ENCODE data around the gene CES1. TPM values are rescaled to one million over a fixed set of nuclear protein-coding genes. Genes with fewer than 3 reads are reported as not detected.
"Not testable (repeated sequence)": the region's sequence is repeated elsewhere in the genome, so short reads cannot be mapped to it uniquely, and the experiment has no call there.

Gene CES1
- total RNA-seq, 1 donor from 2014 or later = not detected

GRCh38 chr16:55773859-55774549 is 58.9 kb downstream of the CES1 start:
- Histone ChIP-seq H3K36me3 (ENCODE audit: control insufficient read depth, insufficient read depth, low read length) (no peaks in the 10 kb centered on the region), H3K4me3 (ENCODE audit: low read depth, low read length) (no peak overlapping the region), H3K27me3 (ENCODE audit: control insufficient read depth, insufficient read depth, low read length) (no peaks in the 10 kb centered on the region)
- DNase-seq (ENCODE audit: low read depth) = no peak
- TF ChIP-seq, protein P1, sequence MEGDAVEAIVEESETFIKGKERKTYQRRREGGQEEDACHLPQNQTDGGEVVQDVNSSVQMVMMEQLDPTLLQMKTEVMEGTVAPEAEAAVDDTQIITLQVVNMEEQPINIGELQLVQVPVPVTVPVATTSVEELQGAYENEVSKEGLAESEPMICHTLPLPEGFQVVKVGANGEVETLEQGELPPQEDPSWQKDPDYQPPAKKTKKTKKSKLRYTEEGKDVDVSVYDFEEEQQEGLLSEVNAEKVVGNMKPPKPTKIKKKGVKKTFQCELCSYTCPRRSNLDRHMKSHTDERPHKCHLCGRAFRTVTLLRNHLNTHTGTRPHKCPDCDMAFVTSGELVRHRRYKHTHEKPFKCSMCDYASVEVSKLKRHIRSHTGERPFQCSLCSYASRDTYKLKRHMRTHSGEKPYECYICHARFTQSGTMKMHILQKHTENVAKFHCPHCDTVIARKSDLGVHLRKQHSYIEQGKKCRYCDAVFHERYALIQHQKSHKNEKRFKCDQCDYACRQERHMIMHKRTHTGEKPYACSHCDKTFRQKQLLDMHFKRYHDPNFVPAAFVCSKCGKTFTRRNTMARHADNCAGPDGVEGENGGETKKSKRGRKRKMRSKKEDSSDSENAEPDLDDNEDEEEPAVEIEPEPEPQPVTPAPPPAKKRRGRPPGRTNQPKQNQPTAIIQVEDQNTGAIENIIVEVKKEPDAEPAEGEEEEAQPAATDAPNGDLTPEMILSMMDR (IDR thresholded peaks at IDR 0.05; ENCODE audit: insufficient read depth, low read length, poor library complexity, severe bottlenecking) = no peak

- Histone ChIP-seq H3K27me3 (ENCODE audit: control insufficient read depth, insufficient read depth, low read length) (peaks cover 3% of the 10 kb centered on the region), H3K36me3 (ENCODE audit: control insufficient read depth, insufficient read depth, low read length) (no peaks in the 10 kb centered on the region), H3K4me3 (ENCODE audit: low read depth, low read length) (no peak overlapping the region)
- DNase-seq (ENCODE audit: low read depth) = no peak
- TF ChIP-seq, protein P1 (IDR thresholded peaks at IDR 0.05; ENCODE audit: insufficient read depth, low read length, poor library complexity, severe bottlenecking) = no peak
Measured at GRCh38 chr16:55765161-55765560, 67.7 kb downstream of the CES1 start.

DNA sequence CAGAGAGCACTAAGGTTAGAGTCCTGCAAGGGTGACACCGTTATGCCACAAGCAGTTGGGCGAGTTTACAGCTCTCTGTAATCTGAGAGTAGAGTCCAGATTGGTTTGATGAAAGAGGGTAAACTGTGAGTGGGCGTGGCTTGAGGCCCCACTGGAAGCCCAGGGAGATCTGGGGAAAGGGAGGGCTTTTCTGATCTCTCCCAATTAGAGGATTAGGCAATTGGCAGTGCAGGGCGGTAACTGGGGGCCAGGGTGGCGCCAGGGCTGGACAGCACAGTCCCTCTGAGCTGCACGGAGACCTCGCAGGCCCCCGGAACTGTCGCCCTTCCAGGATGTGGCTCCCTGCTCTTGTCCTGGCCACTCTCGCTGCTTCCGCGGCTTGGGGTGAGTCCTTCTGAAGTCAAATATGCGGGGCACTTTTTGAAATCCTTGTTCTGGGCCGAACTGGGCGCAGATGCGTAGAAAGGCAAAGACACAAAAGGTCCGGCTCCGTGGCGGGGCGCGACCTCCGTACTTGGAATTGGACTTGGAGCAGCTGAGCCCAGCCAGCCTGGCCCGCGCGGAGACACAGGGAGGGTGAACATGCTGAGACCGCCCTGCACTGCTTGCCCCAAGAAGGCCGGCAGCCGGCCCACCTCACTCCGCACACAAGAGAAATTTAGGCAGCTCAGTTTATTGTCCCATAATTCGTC is 72.4 kb downstream of the CES1 start:
- TF ChIP-seq, protein P1 (IDR thresholded peaks at IDR 0.05; ENCODE audit: insufficient read depth, low read length, poor library complexity, severe bottlenecking) = no peak
- no peak for DNase-seq (ENCODE audit: low read depth)
- no peak overlapping the region for H3K4me3 ChIP-seq (ENCODE audit: low read depth, low read length)
- no peaks in the 10 kb centered on the region for H3K36me3 ChIP-seq (ENCODE audit: control insufficient read depth, insufficient read depth, low read length)
- H3K27me3 ChIP-seq (ENCODE audit: control insufficient read depth, insufficient read depth, low read length) = peaks cover 3% of the 10 kb centered on the region

GRCh38 chr16:55759965-55760309 is 73.0 kb downstream of the CES1 start:
- not testable (repeated sequence) for H3K27me3 ChIP-seq (ENCODE audit: control insufficient read depth, insufficient read depth, low read length); H3K36me3 ChIP-seq (ENCODE audit: control insufficient read depth, insufficient read depth, low read length); DNase-seq (ENCODE audit: low read depth); H3K4me3 ChIP-seq (ENCODE audit: low read depth, low read length)

DNA sequence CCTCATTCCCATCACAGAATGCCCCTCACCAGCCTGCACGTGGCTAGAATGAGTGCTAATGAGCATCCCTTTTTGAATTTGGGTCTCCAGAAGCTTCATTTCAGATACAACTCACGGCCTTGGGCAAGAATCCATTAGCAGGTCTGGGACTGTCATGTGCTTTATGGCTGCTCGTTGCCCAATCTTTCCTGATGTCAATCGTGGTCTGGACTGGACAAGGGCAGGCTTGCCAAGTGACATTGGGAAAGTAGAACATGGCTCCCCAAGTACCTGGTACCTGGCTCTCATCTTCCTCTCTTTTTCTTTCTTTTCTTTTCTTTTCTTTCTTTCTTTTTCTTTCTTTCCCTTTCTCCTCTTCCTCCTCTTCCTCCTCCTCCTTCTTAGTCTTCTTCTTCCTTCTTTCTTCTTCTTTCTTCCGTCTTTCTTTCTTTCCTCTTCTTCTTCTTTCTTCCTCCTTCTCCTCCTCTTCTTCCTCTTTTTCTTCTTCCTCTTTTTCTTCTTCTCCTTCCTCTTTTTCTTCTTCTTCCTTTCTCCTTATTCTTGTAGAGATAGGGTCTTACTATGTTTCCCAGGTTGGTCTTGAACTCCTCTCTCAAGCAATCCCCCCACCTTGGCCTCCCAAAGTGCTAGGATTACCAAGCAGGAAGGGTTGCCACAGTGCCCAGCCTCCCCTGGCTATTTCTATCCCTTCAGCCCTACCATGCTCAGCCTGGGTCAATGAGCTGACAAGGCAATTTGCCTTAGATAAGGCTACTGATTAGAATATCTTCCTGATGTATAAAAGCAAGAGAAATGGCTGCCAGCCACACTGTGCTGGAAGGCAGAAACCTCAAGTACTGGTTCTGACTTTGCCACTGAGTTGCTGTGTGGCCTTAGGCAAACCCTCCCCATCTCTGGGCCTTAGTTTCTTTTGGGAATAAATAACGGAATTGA is 75.0 kb downstream of the CES1 start:
- not testable (repeated sequence) for H3K4me3 ChIP-seq (ENCODE audit: low read depth, low read length); DNase-seq (ENCODE audit: low read depth); H3K27me3 ChIP-seq (ENCODE audit: control insufficient read depth, insufficient read depth, low read length); H3K36me3 ChIP-seq (ENCODE audit: control insufficient read depth, insufficient read depth, low read length)

DNA sequence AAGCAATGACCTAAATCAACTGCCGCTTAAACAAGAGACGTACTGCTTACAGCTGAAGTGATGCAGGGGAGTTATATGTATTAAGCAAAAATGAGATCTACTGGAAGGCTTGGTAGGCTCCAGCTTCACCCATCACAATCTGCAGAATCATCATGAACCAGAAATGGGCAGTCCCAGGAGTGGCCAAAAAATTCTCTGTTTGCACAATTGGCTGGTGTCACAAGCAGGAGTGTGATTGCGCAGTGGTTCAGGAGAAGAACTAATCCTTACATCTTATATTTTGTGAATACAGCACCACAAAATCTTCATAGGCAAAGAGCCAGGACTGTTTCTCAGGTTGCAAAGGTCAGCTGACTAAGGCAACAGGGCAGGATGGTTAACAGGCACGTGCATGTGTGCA is 75.9 kb downstream of the CES1 start:
- TF ChIP-seq, protein P1 (IDR thresholded peaks at IDR 0.05; ENCODE audit: insufficient read depth, low read length, poor library complexity, severe bottlenecking) = no peak
- no peak for DNase-seq (ENCODE audit: low read depth)
- Histone ChIP-seq H3K4me3 (ENCODE audit: low read depth, low read length) (no peak overlapping the region), H3K36me3 (ENCODE audit: control insufficient read depth, insufficient read depth, low read length) (no peaks in the 10 kb centered on the region), H3K27me3 (ENCODE audit: control insufficient read depth, insufficient read depth, low read length) (peaks cover 3% of the 10 kb centered on the region)

All from kidney epithelial cell (primary cell).